ENCODE data around the gene PDCD6IP.

PDCD6IP gene

DNA sequence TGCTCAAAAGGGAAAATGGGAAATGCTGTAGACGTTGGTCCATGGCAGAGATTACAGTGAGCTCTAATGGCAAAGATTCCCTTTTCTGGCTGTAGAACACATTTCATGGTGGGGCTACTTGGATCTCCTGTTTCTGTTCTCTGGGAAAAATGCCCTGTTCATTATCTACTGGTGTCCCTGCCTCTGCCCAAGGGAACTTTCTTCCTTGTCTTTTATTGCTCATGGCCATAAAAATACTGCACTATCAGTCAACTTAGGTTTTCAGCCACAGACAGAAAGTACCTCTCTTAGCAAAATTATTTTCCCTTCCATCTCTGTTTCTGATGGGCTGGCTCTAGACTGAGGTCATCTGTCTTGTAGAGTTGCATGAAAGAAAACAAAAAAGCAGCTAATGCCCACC, 98.9 kb downstream of the PDCD6IP start:
- no peaks in the 10 kb centered on the region for H3K4me1 ChIP-seq
- no peak overlapping the region for H2AFZ ChIP-seq
- TF ChIP-seq, protein P1, sequence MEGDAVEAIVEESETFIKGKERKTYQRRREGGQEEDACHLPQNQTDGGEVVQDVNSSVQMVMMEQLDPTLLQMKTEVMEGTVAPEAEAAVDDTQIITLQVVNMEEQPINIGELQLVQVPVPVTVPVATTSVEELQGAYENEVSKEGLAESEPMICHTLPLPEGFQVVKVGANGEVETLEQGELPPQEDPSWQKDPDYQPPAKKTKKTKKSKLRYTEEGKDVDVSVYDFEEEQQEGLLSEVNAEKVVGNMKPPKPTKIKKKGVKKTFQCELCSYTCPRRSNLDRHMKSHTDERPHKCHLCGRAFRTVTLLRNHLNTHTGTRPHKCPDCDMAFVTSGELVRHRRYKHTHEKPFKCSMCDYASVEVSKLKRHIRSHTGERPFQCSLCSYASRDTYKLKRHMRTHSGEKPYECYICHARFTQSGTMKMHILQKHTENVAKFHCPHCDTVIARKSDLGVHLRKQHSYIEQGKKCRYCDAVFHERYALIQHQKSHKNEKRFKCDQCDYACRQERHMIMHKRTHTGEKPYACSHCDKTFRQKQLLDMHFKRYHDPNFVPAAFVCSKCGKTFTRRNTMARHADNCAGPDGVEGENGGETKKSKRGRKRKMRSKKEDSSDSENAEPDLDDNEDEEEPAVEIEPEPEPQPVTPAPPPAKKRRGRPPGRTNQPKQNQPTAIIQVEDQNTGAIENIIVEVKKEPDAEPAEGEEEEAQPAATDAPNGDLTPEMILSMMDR (IDR thresholded peaks at IDR 0.05) = no peak
- H3K27ac ChIP-seq = no peak overlapping the region
- no peaks in the 10 kb centered on the region for H3K9me3 ChIP-seq (ENCODE audit: control insufficient read depth, low read length)
- H3K36me3 ChIP-seq (ENCODE audit: control insufficient read depth, insufficient read depth, low read length) = no peaks in the 10 kb centered on the region
- H3K27me3 ChIP-seq (ENCODE audit: control insufficient read depth, insufficient read depth, low read length) = no peaks in the 10 kb centered on the region
- H3K4me2 ChIP-seq (ENCODE audit: low read length) = no peak overlapping the region
- H3K9ac ChIP-seq = no peak overlapping the region
- no peak overlapping the region for H3K4me3 ChIP-seq (ENCODE audit: low read depth, low read length)
- no peaks in the 10 kb centered on the region for H3K79me2 ChIP-seq

DNA sequence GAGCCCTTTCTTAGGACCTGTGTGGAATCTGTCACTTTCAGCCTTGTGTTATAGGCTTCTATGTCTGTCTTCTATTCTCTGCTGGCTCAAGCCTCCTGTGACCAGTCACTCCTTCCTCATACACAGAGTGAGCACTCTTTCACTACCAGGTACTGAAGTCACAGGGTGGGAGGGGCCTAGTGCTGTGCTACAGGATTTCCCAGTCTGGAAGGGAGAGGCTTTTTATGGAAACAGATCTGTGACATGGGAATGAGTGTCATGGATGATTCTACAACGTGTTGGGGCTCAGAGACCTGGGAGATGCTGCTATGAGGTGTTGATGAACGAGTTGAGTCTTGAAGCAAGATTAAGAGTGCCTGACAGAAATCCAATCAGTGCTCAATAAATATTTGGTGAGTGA, 100.5 kb downstream of the PDCD6IP start:
- no peaks in the 10 kb centered on the region for H3K27me3 ChIP-seq (ENCODE audit: control insufficient read depth, insufficient read depth, low read length)
- TF ChIP-seq, protein P1 (IDR thresholded peaks at IDR 0.05) = no peak
- H3K4me3 ChIP-seq (ENCODE audit: low read depth, low read length) = no peak overlapping the region
- no peaks in the 10 kb centered on the region for H3K4me1 ChIP-seq
- H3K79me2 ChIP-seq = no peaks in the 10 kb centered on the region
- H3K36me3 ChIP-seq (ENCODE audit: control insufficient read depth, insufficient read depth, low read length) = no peaks in the 10 kb centered on the region
- no peak overlapping the region for H2AFZ ChIP-seq
- no peak overlapping the region for H3K27ac ChIP-seq
- no peak overlapping the region for H3K9ac ChIP-seq
- no peaks in the 10 kb centered on the region for H3K9me3 ChIP-seq (ENCODE audit: control insufficient read depth, low read length)
- H3K4me2 ChIP-seq (ENCODE audit: low read length) = no peak overlapping the region

DNA sequence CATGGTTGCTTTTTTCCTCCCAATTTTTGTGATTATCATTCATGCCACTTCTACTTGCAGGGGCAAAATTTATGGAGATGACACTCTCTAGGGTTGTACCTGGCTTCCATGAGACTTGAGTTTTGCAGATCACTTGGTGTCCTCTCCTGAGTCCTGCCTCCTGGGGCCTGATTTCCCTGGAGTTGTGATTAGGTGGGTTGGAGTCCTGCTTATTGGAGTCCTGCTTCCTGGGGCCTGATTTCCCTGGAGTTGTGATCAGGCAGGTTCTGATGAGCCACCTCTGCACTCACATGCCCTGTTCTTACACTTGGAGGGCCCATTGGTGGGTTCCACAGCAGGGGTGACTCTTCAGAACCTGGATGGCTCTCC, 102.0 kb downstream of the PDCD6IP start:
- no peak overlapping the region for H3K9ac ChIP-seq
- no peak overlapping the region for H3K4me3 ChIP-seq (ENCODE audit: low read depth, low read length)
- TF ChIP-seq, protein P1 (IDR thresholded peaks at IDR 0.05) = no peak
- no peak overlapping the region for H3K4me2 ChIP-seq (ENCODE audit: low read length)
- H3K9me3 ChIP-seq (ENCODE audit: control insufficient read depth, low read length) = no peaks in the 10 kb centered on the region
- H3K79me2 ChIP-seq = no peaks in the 10 kb centered on the region
- H3K27ac ChIP-seq = no peak overlapping the region
- no peak overlapping the region for H2AFZ ChIP-seq
- no peaks in the 10 kb centered on the region for H3K27me3 ChIP-seq (ENCODE audit: control insufficient read depth, insufficient read depth, low read length)
- no peaks in the 10 kb centered on the region for H3K4me1 ChIP-seq
- H3K36me3 ChIP-seq (ENCODE audit: control insufficient read depth, insufficient read depth, low read length) = no peaks in the 10 kb centered on the region

DNA sequence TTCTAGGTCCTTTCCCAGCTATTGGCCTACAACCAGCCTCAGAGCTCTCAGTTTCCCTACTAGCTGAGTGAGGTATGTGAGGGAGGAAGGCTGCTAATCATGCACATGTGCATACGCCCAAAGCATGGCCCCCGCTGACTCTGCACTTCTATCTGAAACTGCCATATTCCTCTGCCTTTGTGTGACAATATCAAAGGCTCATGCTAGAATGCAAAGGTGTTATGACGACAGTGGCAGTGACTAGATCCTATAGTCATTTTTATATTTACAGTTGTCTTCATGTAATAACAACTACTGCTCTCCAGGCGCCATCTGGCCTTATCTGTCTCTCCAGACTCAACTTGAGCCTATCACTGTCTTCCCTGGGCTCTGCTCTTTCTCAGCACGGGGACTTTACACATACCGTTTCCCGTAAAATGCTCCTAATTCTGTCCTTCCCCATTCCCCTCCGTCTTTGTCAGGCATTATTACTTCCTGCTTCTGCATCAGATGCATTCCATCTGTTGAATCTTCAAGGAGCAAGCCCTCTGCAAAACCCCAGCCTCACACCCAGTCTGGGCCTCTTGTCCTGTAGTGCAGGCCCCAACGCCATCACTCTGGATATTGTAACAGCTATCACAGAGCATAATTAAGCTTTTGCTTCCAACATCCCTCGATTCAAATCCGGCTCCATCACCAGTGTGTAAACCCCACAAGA, 102.5 kb downstream of the PDCD6IP start:
- H3K27me3 ChIP-seq (ENCODE audit: control insufficient read depth, insufficient read depth, low read length) = no peaks in the 10 kb centered on the region
- H3K79me2 ChIP-seq = no peaks in the 10 kb centered on the region
- H3K9ac ChIP-seq = no peak overlapping the region
- no peak overlapping the region for H3K4me2 ChIP-seq (ENCODE audit: low read length)
- TF ChIP-seq, protein P1 (IDR thresholded peaks at IDR 0.05) = no peak
- no peak overlapping the region for H3K4me3 ChIP-seq (ENCODE audit: low read depth, low read length)
- no peak overlapping the region for H3K27ac ChIP-seq
- no peaks in the 10 kb centered on the region for H3K36me3 ChIP-seq (ENCODE audit: control insufficient read depth, insufficient read depth, low read length)
- no peaks in the 10 kb centered on the region for H3K4me1 ChIP-seq
- no peaks in the 10 kb centered on the region for H3K9me3 ChIP-seq (ENCODE audit: control insufficient read depth, low read length)
- no peak overlapping the region for H2AFZ ChIP-seq
